ENCODE measurements around the gene ERF.

The ERF gene

GRCh38 chr19:42279902-42280814 lies 25.2 kb upstream of the ERF start:
- TF ChIP-seq, protein P1, sequence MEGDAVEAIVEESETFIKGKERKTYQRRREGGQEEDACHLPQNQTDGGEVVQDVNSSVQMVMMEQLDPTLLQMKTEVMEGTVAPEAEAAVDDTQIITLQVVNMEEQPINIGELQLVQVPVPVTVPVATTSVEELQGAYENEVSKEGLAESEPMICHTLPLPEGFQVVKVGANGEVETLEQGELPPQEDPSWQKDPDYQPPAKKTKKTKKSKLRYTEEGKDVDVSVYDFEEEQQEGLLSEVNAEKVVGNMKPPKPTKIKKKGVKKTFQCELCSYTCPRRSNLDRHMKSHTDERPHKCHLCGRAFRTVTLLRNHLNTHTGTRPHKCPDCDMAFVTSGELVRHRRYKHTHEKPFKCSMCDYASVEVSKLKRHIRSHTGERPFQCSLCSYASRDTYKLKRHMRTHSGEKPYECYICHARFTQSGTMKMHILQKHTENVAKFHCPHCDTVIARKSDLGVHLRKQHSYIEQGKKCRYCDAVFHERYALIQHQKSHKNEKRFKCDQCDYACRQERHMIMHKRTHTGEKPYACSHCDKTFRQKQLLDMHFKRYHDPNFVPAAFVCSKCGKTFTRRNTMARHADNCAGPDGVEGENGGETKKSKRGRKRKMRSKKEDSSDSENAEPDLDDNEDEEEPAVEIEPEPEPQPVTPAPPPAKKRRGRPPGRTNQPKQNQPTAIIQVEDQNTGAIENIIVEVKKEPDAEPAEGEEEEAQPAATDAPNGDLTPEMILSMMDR (IDR thresholded peaks at IDR 0.05; ENCODE audit: insufficient read depth, low read depth, low read length, missing control alignments): peak; percentile 63
- peak overlapping the region; percentile 76 for H3K4me3 ChIP-seq (ENCODE audit: low read length)
- peak; percentile 86 for DNase-seq (ENCODE audit: low read depth)

DNA sequence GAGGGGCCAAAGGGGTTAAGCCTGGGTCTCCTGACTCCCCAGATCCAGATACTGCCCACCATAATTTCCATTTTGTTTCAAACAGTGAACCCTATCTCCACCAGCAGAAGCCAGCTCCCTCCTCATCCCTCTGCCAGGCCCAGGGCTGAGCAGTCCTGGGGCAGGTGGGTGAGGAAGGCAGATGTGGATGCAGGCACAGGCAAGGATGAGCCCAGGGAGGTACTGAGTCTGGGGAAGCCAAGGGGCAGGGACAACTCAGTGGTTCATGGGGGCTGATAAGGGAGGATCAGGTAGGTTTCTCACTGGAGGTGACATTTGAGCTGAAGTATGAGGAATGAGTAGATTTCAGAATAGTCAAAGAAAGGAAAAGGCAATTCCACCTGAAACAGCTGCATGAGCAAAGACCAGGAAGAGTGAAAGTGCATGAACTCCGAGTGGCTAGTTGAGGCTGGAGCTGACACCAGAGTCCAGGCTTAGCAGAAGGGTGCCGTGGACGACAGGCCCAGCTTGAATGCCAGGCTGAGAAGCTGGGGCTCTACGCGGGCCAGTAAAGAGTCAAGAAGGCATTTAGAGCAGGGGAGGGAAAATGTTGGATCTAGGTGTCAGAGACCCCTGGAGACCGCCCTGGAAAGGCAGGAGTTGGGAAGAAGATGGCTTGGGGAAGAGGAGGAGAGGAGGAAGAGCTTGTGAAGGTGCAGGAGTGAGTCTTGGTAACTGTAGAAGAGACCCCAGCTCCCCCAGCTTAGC lies 24.4 kb upstream of the ERF start:
- TF ChIP-seq, protein P1 (IDR thresholded peaks at IDR 0.05; ENCODE audit: insufficient read depth, low read depth, low read length, missing control alignments): no peak
- DNase-seq (ENCODE audit: low read depth): no peak
- H3K4me3 ChIP-seq (ENCODE audit: low read length): peak overlapping the region; percentile 76

- DNase-seq (ENCODE audit: low read depth): no peak
- TF ChIP-seq, protein P1 (IDR thresholded peaks at IDR 0.05; ENCODE audit: insufficient read depth, low read depth, low read length, missing control alignments): no peak
- peak overlapping the region; percentile 76 for H3K4me3 ChIP-seq (ENCODE audit: low read length)
Measured at GRCh38 chr19:42278452-42279154, 23.7 kb upstream of the ERF start.

- peak overlapping the region; percentile 76 for H3K4me3 ChIP-seq (ENCODE audit: low read length)
- TF ChIP-seq, protein P1 (IDR thresholded peaks at IDR 0.05; ENCODE audit: insufficient read depth, low read depth, low read length, missing control alignments): no peak
- DNase-seq (ENCODE audit: low read depth): peak; percentile 80
Measured at GRCh38 chr19:42277821-42278451, 23.0 kb upstream of the ERF start.

DNA sequence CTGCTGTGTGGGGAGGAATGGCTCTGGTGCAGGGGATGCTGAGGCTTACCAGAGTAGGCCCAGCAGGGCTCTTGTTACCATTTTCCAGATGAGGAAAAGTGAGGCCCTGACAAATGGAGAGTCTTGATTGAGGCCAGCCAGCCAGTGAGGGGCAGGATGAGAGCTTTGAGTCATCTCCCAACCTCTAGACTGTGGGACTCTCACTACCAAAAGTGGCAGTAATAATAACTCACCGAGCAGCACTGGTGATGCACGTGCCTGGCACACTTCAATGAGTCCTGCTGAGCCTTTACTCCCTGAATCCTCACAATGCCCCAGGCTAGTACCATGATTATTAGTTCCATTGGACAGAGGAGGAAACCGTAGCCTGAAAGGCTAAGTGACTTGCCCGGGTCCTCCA lies 21.9 kb upstream of the ERF start:
- peak; percentile 73 for DNase-seq (ENCODE audit: low read depth)
- H3K4me3 ChIP-seq (ENCODE audit: low read length): no peak overlapping the region
- TF ChIP-seq, protein P1 (IDR thresholded peaks at IDR 0.05; ENCODE audit: insufficient read depth, low read depth, low read length, missing control alignments): no peak

GRCh38 chr19:42276284-42276683 lies 21.4 kb upstream of the ERF start:
- no peak for DNase-seq (ENCODE audit: low read depth)
- TF ChIP-seq, protein P1 (IDR thresholded peaks at IDR 0.05; ENCODE audit: insufficient read depth, low read depth, low read length, missing control alignments): no peak
- H3K4me3 ChIP-seq (ENCODE audit: low read length): no peak overlapping the region

Data from epithelial cell of esophagus (primary cell).